SK-N-SH (cell line): ENCODE measurements around the gene PIP5K1B. TPM values are rescaled to one million over a fixed set of nuclear protein-coding genes. Genes with fewer than 3 reads are reported as not detected.

ENCODE experiments used
- CTCF ChIA-PET: fragments of 300-600, 350-600 bp; formaldehyde crosslinking; extraction: SDS; loops from one replicate; lab custom pipeline; 2021; lab: Yijun Ruan, JAX
- POLR2A ChIA-PET: fragments of 350-600 bp; sonication (Branson Sonifier 250); formaldehyde crosslinking; extraction: SDS; loops from one replicate; lab custom pipeline; 2020; ENCODE audit warnings: antibody characterized with exemption, inconsistent platforms; lab: Yijun Ruan, JAX
- DNase-seq: peaks from one replicate; pipeline ENCODE4 v3.0.0; 2012
- H2AFZ ChIP-seq: fragments of 200-600 bp; sonication (generic); 2 replicates; pipeline ENCODE4 v1.8.1; 2016; ENCODE audit warnings: antibody characterized with exemption, mild to moderate bottlenecking, low read depth
- H3F3A ChIP-seq: fragments of 200-600 bp; sonication (generic); replicated peaks from 2 replicates; pipeline ENCODE3; 2016; ENCODE audit warnings: antibody characterized with exemption, mild to moderate bottlenecking; ENCODE audit not compliant: insufficient read depth
- H3K27ac ChIP-seq, 2 experiments: fragments of 200-500 bp in 1 of 2; fragments of 200-600 bp in 1 of 2; sonication (Bioruptor generic) in 1 of 2; sonication (generic), shearing (Covaris generic) in 1 of 2; 2 replicates each; pipeline versions ENCODE4 v1.5.1 to v1.6.1; 2014 to 2016; ENCODE audit warnings: low read depth in 2 of 2, inconsistent platforms in 1 of 2, low read length in 1 of 2, mild to moderate bottlenecking in 1 of 2, mixed read lengths in 1 of 2
- H3K27me3 ChIP-seq: fragments of 200-600 bp; sonication (generic), shearing (Covaris generic); 2 replicates; pipeline ENCODE4 v1.6.1; 2016; ENCODE audit warnings: mixed run types; ENCODE audit not compliant: insufficient read depth
- H3K36me3 ChIP-seq, 2 experiments: fragments of 200-500 bp in 1 of 2; fragments of 200-600 bp in 1 of 2; sonication (Bioruptor generic) in 1 of 2; sonication (generic) in 1 of 2; replicated peaks in 1 of 2; 2 replicates each; pipeline versions ENCODE3 to v1.5.1; 2014 to 2016; ENCODE audit warnings: low read length in 1 of 2, mild to moderate bottlenecking in 1 of 2; ENCODE audit not compliant: insufficient read depth in 2 of 2, control insufficient read depth in 1 of 2
- H3K4me1 ChIP-seq, 2 experiments: fragments of 200-500 bp in 1 of 2; fragments of 200-600 bp in 1 of 2; sonication (Bioruptor generic) in 1 of 2; sonication (generic), shearing (Covaris generic) in 1 of 2; 2 replicates each; pipeline versions ENCODE4 v1.5.1 to v1.6.1; 2014 to 2016; ENCODE audit warnings: low read depth in 1 of 2, low read length in 1 of 2, mixed run types in 1 of 2; ENCODE audit not compliant: insufficient read depth in 2 of 2, control insufficient read depth in 1 of 2
- H3K4me2 ChIP-seq: fragments of 200-600 bp; sonication (generic), shearing (Covaris generic); 2 replicates; pipeline ENCODE4 v1.6.1; 2017; ENCODE audit warnings: mixed run types
- H3K4me3 ChIP-seq, 2 experiments: fragments of 200-500 bp in 1 of 2; fragments of 200-600 bp in 1 of 2; sonication (Bioruptor generic) in 1 of 2; sonication (generic), shearing (Covaris generic) in 1 of 2; 2 replicates each; pipeline versions ENCODE4 v1.5.1 to v1.8.1; 2014 to 2016; ENCODE audit warnings: low read depth in 2 of 2, inconsistent platforms in 1 of 2, low read length in 1 of 2, mild to moderate bottlenecking in 1 of 2, mixed read lengths in 1 of 2, moderate library complexity in 1 of 2
- H3K79me2 ChIP-seq: fragments of 200-600 bp; sonication (generic); 2 replicates; pipeline ENCODE4 v1.8.1; 2017; ENCODE audit warnings: mild to moderate bottlenecking; ENCODE audit not compliant: insufficient read depth
- H3K9ac ChIP-seq: fragments of 200-600 bp; sonication (generic); 2 replicates; pipeline ENCODE4 v1.6.1; 2017; ENCODE audit warnings: mixed run types
- H3K9me2 ChIP-seq: fragments of 200-600 bp; sonication (generic); 2 replicates; pipeline ENCODE4 v1.6.1; 2017; ENCODE audit warnings: mixed run types
- H3K9me3 ChIP-seq: fragments of 200-600 bp; sonication (generic); 2 replicates; pipeline ENCODE4 v1.6.1; 2017; ENCODE audit warnings: mixed run types, mild to moderate bottlenecking, moderate library complexity
- H4K20me1 ChIP-seq: fragments of 200-600 bp; sonication (generic); 2 replicates; pipeline ENCODE4 v1.6.1; 2017; ENCODE audit warnings: mild to moderate bottlenecking, mixed run types; ENCODE audit not compliant: insufficient read depth
- CTCF ChIP-seq: fragments of 200-600 bp; sonication (generic); IDR thresholded peaks from 2 replicates; pipeline ENCODE4 v1.6.1; 2017; ENCODE audit warnings: antibody characterized with exemption, mild to moderate bottlenecking, moderate library complexity
- EP300 ChIP-seq, 2 experiments: IDR thresholded peaks; 2 replicates each; pipeline versions ENCODE4 v1.4.0 to v1.6.1; 2012; ENCODE audit warnings: borderline replicate concordance in 1 of 2, low read depth in 1 of 2, low read length in 1 of 2
- EZH2phosphoT487 ChIP-seq: fragments of 200-600 bp; sonication (generic); IDR thresholded peaks from 2 replicates; pipeline ENCODE4 v1.6.1; 2017; ENCODE audit warnings: low read depth, mixed run types, mild to moderate bottlenecking, antibody characterized with exemption, moderate library complexity, borderline replicate concordance
- FOSL2 ChIP-seq: IDR thresholded peaks from 2 replicates; pipeline ENCODE4 v1.4.0; 2012; ENCODE audit warnings: low read depth, mild to moderate bottlenecking, moderate library complexity, borderline replicate concordance
- FOXJ3 ChIP-seq: sonication (generic); formaldehyde crosslinking; IDR thresholded peaks from 2 replicates; pipeline ENCODE4 v1.5.1; 2020; ENCODE audit warnings: mild to moderate bottlenecking, missing genetic modification reagents
- GABPA ChIP-seq: IDR thresholded peaks from 2 replicates; pipeline ENCODE4 v1.4.0; 2012; ENCODE audit warnings: low read depth, mild to moderate bottlenecking
- JUND ChIP-seq: IDR thresholded peaks from 2 replicates; pipeline ENCODE4 v1.4.0; 2012
- MXI1 ChIP-seq: IDR thresholded peaks from 2 replicates; pipeline ENCODE4 v1.6.1; 2012; ENCODE audit warnings: mild to moderate bottlenecking, low read depth, low read length, improper control_type of control experiment
- NFIC ChIP-seq: IDR thresholded peaks from 2 replicates; pipeline ENCODE4 v1.4.0; 2012; ENCODE audit warnings: borderline replicate concordance
- RAD21 ChIP-seq: IDR thresholded peaks from 2 replicates; pipeline ENCODE4 v1.6.1; 2012; ENCODE audit warnings: mild to moderate bottlenecking, low read length
- RCOR1 ChIP-seq: fragments of 150-350 bp; IDR thresholded peaks from 2 replicates; pipeline ENCODE4 v1.6.1; 2017; ENCODE audit warnings: antibody characterized with exemption, low read length
- RXRA ChIP-seq: IDR thresholded peaks from 2 replicates; pipeline ENCODE4 v1.4.0; 2012; ENCODE audit warnings: low read depth, mild to moderate bottlenecking, borderline replicate concordance
- SIN3A ChIP-seq: IDR thresholded peaks from 2 replicates; pipeline ENCODE4 v1.6.1; 2012; ENCODE audit warnings: low read depth, mild to moderate bottlenecking, low read length, moderate library complexity, borderline replicate concordance
- SMC3 ChIP-seq: IDR thresholded peaks from 2 replicates; pipeline ENCODE4 v1.6.1; 2012; ENCODE audit warnings: low read depth, low read length, improper control_type of control experiment
- TAF1 ChIP-seq: IDR thresholded peaks from 2 replicates; pipeline ENCODE4 v1.6.1; 2012; ENCODE audit warnings: low read depth, mild to moderate bottlenecking, low read length, moderate library complexity, borderline replicate concordance
- TCF12 ChIP-seq: IDR thresholded peaks from 2 replicates; pipeline ENCODE4 v1.4.0; 2012
- TEAD4 ChIP-seq: IDR thresholded peaks from 2 replicates; pipeline ENCODE4 v1.4.0; 2012; ENCODE audit warnings: mild to moderate bottlenecking, borderline replicate concordance; ENCODE audit not compliant: insufficient read depth
- USF2 ChIP-seq: fragments of 150-350 bp; IDR thresholded peaks from 2 replicates; pipeline ENCODE4 v1.6.1; 2017; ENCODE audit warnings: antibody characterized with exemption, low read length, low read depth, borderline replicate concordance
- YY1 ChIP-seq: IDR thresholded peaks from 2 replicates; pipeline ENCODE4 v1.4.0; 2012; ENCODE audit warnings: low read depth, mild to moderate bottlenecking
- ZBTB33 ChIP-seq: IDR thresholded peaks from 2 replicates; pipeline ENCODE4 v1.4.0; 2012; ENCODE audit warnings: low read depth, borderline replicate concordance
- WGBS: methylation state at CpG from one replicate; pipeline ENCODE4 v1.1.6; 2017; ENCODE audit warnings: low lambda C conversion rate; 5-methylcytosine and 5-hydroxymethylcytosine counted together
- polyA plus RNA-seq, 3 experiments: library from polyadenylated mRNA; depleted of rRNA; stranded (reverse); fragments of >200 nt; gene quantifications; 2 replicates each; pipeline ENCODE4 v1.2.3, GENCODE V29; 2012
- TF ChIP-seq, protein P1 (sequence below): IDR thresholded peaks from 2 replicates; pipeline ENCODE4 v1.4.0; 2012; ENCODE audit warnings: low read depth
- TF ChIP-seq, protein P2 (sequence below): fragments of 150-350 bp; IDR thresholded peaks from 2 replicates; pipeline ENCODE4 v1.6.1; 2016; ENCODE audit warnings: mild to moderate bottlenecking, low read depth, low read length
- TF ChIP-seq, protein P3 (sequence below): IDR thresholded peaks from 2 replicates; pipeline ENCODE4 v1.4.0; 2012; ENCODE audit warnings: low read depth, borderline replicate concordance
- TF ChIP-seq, protein P4 (sequence below): IDR thresholded peaks from 2 replicates; pipeline ENCODE4; 2012

PIP5K1B gene
- polyA plus RNA-seq, 1 of the 3 experiments (the other 2 are of a cell fraction), result not detected

DNA sequence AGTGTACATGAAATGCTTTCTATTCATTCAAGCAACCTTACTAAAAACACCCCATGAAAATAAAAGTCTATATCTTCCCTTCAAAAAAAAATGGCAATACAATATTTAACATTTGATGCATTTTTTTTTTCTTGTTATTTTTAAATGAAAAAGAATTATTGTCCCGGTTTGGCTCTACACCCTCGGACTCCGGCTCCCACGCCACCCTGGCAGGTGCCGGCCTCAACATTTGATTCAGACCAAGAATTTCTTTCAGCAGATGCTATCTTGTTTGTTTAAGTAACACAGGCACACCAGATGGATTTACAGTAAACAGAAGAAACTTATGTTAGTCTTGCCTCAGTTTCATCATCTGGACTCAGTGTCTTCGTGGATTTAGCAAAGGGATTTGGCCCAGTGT lies 162.0 kb downstream of the PIP5K1B start (continued):
- TF ChIP-seq ZBTB33, result no peak
- TF ChIP-seq RXRA, result no peak
- TF ChIP-seq, protein P1, sequence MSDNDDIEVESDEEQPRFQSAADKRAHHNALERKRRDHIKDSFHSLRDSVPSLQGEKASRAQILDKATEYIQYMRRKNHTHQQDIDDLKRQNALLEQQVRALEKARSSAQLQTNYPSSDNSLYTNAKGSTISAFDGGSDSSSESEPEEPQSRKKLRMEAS, result no peak
- no peak for TF ChIP-seq TAF1
- no peak for TF ChIP-seq FOSL2
- no peak for TF ChIP-seq JUND
- no peak for TF ChIP-seq MXI1
- no peak for TF ChIP-seq EP300 (IDR thresholded peaks at IDR 0.05; ENCODE audit: borderline replicate concordance in 1 of 2, low read depth in 1 of 2, low read length in 1 of 2)
- no peak for TF ChIP-seq FOXJ3 (CRISPR knock-in tag)
- TF ChIP-seq, all 33 proteins: peak for 0

DNA sequence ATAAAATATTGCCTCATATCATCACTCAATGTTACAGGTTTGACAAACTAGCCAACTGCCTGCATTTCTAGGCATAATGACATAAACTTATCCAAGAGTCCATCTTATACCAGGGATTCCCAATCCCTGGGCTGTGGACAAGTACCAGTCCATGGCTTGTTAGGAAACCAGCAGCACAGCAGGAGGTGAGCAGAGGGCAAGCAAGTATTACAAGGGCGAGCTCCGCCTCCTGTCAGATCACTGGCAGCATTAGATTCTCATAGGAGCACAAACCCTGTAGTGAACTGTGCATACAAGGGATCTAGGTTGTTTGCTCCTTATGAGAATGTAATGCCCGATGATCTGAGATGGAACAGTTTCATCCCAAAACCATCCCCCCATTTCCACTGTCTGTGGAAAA lies 164.0 kb downstream of the PIP5K1B start:
- Histone ChIP-seq H3K4me1 (no peaks in the 10 kb centered on the region), H3K27ac (no peak overlapping the region), H3K36me3 (no peaks in the 10 kb centered on the region), H3K9ac (no peak overlapping the region), H3K4me3 (no peak overlapping the region), H3K9me3 (no peaks in the 10 kb centered on the region), H3K9me2 (no peaks in the 10 kb centered on the region), H4K20me1 (no peaks in the 10 kb centered on the region), H3K4me2 (no peak overlapping the region), H3K27me3 (peaks cover 8% of the 10 kb centered on the region; the same call in 1 of the 2 replicates), H3F3A (no peaks in the 10 kb centered on the region), H3K79me2 (no peaks in the 10 kb centered on the region), H2AFZ (no peak overlapping the region)
- no peak for TF ChIP-seq TCF12
- TF ChIP-seq RAD21, result no peak
- TF ChIP-seq NFIC, result no peak
- TF ChIP-seq, protein P2, sequence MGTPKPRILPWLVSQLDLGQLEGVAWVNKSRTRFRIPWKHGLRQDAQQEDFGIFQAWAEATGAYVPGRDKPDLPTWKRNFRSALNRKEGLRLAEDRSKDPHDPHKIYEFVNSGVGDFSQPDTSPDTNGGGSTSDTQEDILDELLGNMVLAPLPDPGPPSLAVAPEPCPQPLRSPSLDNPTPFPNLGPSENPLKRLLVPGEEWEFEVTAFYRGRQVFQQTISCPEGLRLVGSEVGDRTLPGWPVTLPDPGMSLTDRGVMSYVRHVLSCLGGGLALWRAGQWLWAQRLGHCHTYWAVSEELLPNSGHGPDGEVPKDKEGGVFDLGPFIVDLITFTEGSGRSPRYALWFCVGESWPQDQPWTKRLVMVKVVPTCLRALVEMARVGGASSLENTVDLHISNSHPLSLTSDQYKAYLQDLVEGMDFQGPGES, result no peak
- no peak for TF ChIP-seq EP300 (IDR thresholded peaks at IDR 0.05; ENCODE audit: borderline replicate concordance in 1 of 2, low read depth in 1 of 2, low read length in 1 of 2)
- no peak for TF ChIP-seq EZH2phosphoT487
- TF ChIP-seq, protein P3, sequence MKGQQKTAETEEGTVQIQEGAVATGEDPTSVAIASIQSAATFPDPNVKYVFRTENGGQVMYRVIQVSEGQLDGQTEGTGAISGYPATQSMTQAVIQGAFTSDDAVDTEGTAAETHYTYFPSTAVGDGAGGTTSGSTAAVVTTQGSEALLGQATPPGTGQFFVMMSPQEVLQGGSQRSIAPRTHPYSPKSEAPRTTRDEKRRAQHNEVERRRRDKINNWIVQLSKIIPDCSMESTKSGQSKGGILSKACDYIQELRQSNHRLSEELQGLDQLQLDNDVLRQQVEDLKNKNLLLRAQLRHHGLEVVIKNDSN, result no peak
- TF ChIP-seq GABPA, result no peak
- TF ChIP-seq YY1, result no peak
- TF ChIP-seq USF2, result no peak
- TF ChIP-seq TEAD4, result no peak
- TF ChIP-seq FOSL2, result no peak
- no peak for TF ChIP-seq RCOR1
- TF ChIP-seq SMC3, result no peak
- no peak for TF ChIP-seq SIN3A
- TF ChIP-seq TAF1, result no peak
- no peak for TF ChIP-seq CTCF
- TF ChIP-seq, protein P4, sequence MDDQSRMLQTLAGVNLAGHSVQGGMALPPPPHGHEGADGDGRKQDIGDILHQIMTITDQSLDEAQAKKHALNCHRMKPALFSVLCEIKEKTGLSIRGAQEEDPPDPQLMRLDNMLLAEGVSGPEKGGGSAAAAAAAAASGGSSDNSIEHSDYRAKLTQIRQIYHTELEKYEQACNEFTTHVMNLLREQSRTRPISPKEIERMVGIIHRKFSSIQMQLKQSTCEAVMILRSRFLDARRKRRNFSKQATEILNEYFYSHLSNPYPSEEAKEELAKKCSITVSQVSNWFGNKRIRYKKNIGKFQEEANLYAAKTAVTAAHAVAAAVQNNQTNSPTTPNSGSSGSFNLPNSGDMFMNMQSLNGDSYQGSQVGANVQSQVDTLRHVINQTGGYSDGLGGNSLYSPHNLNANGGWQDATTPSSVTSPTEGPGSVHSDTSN, result no peak
- TF ChIP-seq FOXJ3 (CRISPR knock-in tag), result no peak
- no peak for DNase-seq
- 0% methylated on average over 3 of the region's 3 CpGs for WGBS
- POLR2A ChIA-PET, result no interaction called here
- CTCF ChIA-PET, result no interaction called here
